RCC 7860 (cell line): ENCODE data around the gene PRAMEF1.
"Not testable (repeated sequence)": the region's sequence is repeated elsewhere in the genome, so short reads cannot be mapped to it uniquely, and the experiment has no call there.

Experiments
- DNase-seq: peaks from one replicate; pipeline ENCODE4 v3.0.0-alpha.2; 2015; ENCODE audit warnings: low spot score
- FAIRE-seq: peaks from 2 replicates; lab custom pipeline; 2012; peaks lifted over from hg19 to GRCh38; lab: Jason Lieb, UNC

PRAMEF1 gene

GRCh38 chr1:12791097-12791496, at the start of gene PRAMEF1:
PRAMEF1 (plus strand) TSS chr1:12791397; CDS start chr1:12793228, 1,831 bp downstream.
- not testable (repeated sequence) for FAIRE-seq, DNase-seq

- DNase-seq (no peak), FAIRE-seq (no peak)
Measured at GRCh38 chr1:12741946-12742345, 49.3 kb upstream of the PRAMEF1 start.

- DNase-seq, result no peak
- no peak for FAIRE-seq
Measured at GRCh38 chr1:12745126-12745991, 45.8 kb upstream of the PRAMEF1 start.

- FAIRE-seq, result no peak
- DNase-seq, result no peak
Measured at GRCh38 chr1:12745992-12746323, 45.2 kb upstream of the PRAMEF1 start, which contains the start of gene CFAP107. CFAP107 (plus strand) TSS chr1:12746200; CDS start chr1:12746431, 231 bp downstream.

- FAIRE-seq (no peak), DNase-seq (no peak)
Measured at GRCh38 chr1:12748778-12749355, 42.3 kb upstream of the PRAMEF1 start.

GRCh38 chr1:12754738-12755137, 36.5 kb upstream of the PRAMEF1 start:
- DNase-seq, result no peak
- FAIRE-seq, result no peak

- FAIRE-seq (no peak), DNase-seq (no peak)
Measured at GRCh38 chr1:12756273-12756672, 34.9 kb upstream of the PRAMEF1 start.

GRCh38 chr1:12756768-12757413, 34.3 kb upstream of the PRAMEF1 start:
- FAIRE-seq, result no peak
- DNase-seq, result no peak

GRCh38 chr1:12757836-12758235, 33.4 kb upstream of the PRAMEF1 start:
- no peak for FAIRE-seq
- no peak for DNase-seq

- FAIRE-seq (no peak), DNase-seq (no peak)
Measured at GRCh38 chr1:12760256-12760795, 30.9 kb upstream of the PRAMEF1 start.

GRCh38 chr1:12761781-12762180, 29.4 kb upstream of the PRAMEF1 start:
- DNase-seq (no peak), FAIRE-seq (no peak)

- FAIRE-seq, result no peak
Measured at GRCh38 chr1:12762766-12763165, 28.4 kb upstream of the PRAMEF1 start.

GRCh38 chr1:12763479-12763878, 27.7 kb upstream of the PRAMEF1 start:
- DNase-seq (no peak), FAIRE-seq (no peak)

More at GRCh38 chr1:12762766-12763165, 28.4 kb upstream of the PRAMEF1 start:
- no peak for DNase-seq

GRCh38 chr1:12764016-12764415, 27.2 kb upstream of the PRAMEF1 start:
- DNase-seq, result no peak
- FAIRE-seq, result no peak

- FAIRE-seq (no peak), DNase-seq (no peak)
Measured at GRCh38 chr1:12769031-12769430, 22.2 kb upstream of the PRAMEF1 start.

GRCh38 chr1:12769976-12770505, 21.2 kb upstream of the PRAMEF1 start:
- no peak for DNase-seq
- FAIRE-seq, result no peak

GRCh38 chr1:12770620-12771019, 20.6 kb upstream of the PRAMEF1 start:
- DNase-seq (no peak), FAIRE-seq (no peak)

GRCh38 chr1:12771186-12771585, 20.0 kb upstream of the PRAMEF1 start:
- no peak for FAIRE-seq

GRCh38 chr1:12772520-12772919, 18.7 kb upstream of the PRAMEF1 start:
- FAIRE-seq (no peak), DNase-seq (no peak)

More at GRCh38 chr1:12771186-12771585, 20.0 kb upstream of the PRAMEF1 start:
- no peak for DNase-seq

GRCh38 chr1:12773438-12773837, 17.8 kb upstream of the PRAMEF1 start, which contains the start of gene PRAMEF12:
PRAMEF12 (plus strand) TSS chr1:12773738; CDS start chr1:12774868, 1,130 bp downstream.
- no peak for DNase-seq
- no peak for FAIRE-seq

GRCh38 chr1:12774801-12775345, 16.3 kb upstream of the PRAMEF1 start:
- DNase-seq (no peak), FAIRE-seq (no peak)
